H1 (cell line): ENCODE data around the gene ANXA6. TPM values are rescaled to one million over a fixed set of nuclear protein-coding genes. Genes with fewer than 3 reads are reported as not detected.

Source experiments
- NRF1 ChIP-seq: IDR thresholded peaks from 2 replicates; pipeline ENCODE4 v1.6.1; 2011; ENCODE audit warnings: mild to moderate bottlenecking, low read depth, low read length, improper control_type of control experiment
- polyA plus RNA-seq, 7 experiments: library from polyadenylated mRNA; depleted of rRNA in 3 of 7; stranded (reverse) in 5 of 7; unstranded in 2 of 7; fragments of >200 nt in 5 of 7; fragments of 200-250 nt in 2 of 7; gene quantifications; 1 replicate in 5 of 7; 2 replicates in 1 of 7; 4 replicates in 1 of 7; pipeline versions ENCODE4 v1.2.1 to v1.2.3, GENCODE V29; 2011 to 2013; ENCODE audit warnings: missing spikeins in 2 of 7, mixed read lengths in 2 of 7
- total RNA-seq: library from RNA; stranded (reverse); fragmentation: NEBNext Ultra II Directional; extraction: Animal tissue kit (Norgen Biotek cat#: 25700); gene quantifications from 2 replicates; pipeline ENCODE4 v1.2.1, GENCODE V29; 2021

ANXA6 gene
- total and polyA plus RNA-seq, 2 of the 8 experiments (the other 6 are each of a cell fraction or from before 2014, with no cell fraction given), result 61.3 to 78.6 TPM

DNA sequence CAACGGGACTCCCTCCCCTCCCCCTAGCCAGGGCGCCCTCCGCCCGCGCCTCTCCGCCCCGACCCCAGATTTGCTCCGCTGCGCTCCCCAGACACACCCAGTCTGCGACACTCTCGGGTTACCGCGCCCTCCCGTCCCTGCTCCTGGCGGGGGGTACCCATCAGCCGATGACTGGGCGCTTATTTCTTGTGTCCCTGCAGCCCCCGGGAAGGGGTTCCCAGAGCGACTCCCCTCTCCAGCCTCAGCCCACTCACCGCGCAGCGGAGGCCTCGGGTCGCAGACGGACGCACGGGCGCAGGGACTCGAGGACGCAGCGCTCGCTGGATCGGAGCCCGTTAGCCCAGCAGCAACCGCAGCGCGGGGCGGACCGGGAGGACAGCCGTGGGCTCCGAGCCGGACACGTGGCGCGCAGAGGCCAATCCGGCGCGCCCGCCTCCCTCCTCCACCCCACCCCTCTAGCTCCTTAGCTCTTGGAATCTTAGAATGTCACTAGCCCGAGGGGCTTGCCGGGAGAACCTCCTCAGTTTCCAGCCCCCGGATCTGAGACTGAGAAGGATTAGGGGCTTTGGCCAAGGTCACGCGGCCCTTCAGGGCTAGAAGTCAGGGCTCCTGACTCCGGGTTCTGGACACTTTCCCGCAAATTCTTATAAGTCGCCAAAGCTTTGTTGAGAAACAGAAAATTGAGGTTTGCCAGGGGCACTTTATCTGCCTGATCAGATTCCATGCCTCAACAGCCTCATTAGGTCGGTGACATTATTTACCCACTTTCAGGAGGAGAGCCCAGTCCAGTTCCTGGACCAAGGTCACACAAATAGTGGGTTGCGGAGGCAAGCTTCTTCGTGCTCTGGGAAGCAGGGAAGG lies at the start of gene ANXA6 (continued):
- no peak for TF ChIP-seq NRF1
- TF ChIP-seq, all 59 proteins: peak for 12
